Fibroblast of upper back skin (primary cell): Measurements from ENCODE around the gene GINS1.
A peak's percentile ranks its signal among the peaks of the same experiment; 100 is the strongest.
"Not testable (repeated sequence)": the region's sequence is repeated elsewhere in the genome, so short reads cannot be mapped to it uniquely, and the experiment has no call there.

ENCODE experiments used
- DNase-seq: peaks from one replicate; pipeline ENCODE4 v3.0.0-alpha.2; 2013

Gene GINS1

DNA sequence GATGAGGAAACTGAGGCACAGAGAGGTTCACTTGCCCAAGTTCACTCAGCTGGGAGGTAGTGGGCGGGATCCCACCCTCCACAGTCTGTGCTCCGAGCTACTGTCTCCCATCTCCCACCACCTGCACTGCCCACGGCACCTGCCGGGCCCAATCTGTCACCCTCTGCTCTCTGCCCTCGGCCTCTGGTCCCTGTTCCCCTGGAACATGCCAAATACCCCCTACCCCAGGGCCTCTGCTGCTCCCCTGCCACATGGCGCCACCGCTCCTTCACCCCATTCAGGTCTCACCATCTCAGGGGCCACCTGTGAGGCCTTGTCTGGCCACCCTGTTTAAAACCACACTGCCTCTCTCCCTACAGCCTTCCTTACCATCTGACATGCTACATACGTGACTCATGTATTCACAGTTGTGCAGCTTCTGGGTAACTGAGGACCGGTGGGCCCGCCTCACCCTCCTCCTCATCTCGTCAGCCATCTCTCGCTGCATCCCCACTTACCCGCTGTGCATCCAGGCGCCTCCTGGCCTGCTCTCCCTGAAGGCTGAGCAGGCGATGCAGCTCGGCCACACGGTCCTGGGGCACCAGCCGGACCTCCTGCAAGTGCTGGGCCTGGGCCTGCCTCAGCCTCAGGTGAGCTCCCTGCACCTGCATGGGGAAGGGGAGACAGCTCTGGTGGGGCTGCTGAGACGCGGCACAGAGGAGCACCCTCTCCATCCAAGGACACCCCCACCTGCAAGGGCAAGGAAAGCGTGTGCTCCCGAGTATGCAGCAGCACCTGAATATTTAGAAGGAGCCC is 50.6 kb downstream of the GINS1 start:
- no peak for DNase-seq

DNA sequence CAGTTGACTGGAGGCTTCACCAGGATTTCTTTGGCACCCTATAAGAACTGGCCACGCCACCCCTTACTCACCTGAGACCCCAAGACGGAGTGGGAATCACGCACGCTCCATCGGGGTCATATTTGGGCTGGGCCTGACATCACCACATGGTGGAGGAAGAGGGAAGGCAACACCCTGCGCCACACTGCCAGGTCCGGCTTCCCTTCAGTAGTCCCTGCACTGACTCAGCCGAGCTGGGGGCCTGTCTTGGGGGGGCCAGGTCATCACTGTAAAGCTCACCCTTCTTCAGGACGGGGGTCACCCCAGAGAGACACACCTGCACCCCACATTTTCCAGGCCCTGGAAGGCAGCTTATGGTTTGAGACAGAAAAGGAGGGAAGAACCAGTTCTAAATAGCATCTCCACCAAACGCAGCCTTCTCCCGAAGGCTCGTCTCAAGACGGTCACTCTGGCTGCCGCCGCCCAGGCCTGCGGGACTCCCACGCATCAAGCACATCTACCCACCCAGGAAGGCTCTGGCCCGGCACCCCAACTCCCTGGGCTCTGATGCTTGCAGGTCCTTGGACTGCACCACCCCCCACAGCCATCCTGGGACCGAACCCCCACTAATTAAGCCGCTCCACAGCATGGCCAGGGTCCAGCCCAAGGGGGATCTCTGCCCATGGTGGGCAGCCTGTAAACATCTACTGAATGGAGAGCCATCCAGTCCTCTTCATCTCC is 51.8 kb downstream of the GINS1 start:
- DNase-seq: no peak

DNA sequence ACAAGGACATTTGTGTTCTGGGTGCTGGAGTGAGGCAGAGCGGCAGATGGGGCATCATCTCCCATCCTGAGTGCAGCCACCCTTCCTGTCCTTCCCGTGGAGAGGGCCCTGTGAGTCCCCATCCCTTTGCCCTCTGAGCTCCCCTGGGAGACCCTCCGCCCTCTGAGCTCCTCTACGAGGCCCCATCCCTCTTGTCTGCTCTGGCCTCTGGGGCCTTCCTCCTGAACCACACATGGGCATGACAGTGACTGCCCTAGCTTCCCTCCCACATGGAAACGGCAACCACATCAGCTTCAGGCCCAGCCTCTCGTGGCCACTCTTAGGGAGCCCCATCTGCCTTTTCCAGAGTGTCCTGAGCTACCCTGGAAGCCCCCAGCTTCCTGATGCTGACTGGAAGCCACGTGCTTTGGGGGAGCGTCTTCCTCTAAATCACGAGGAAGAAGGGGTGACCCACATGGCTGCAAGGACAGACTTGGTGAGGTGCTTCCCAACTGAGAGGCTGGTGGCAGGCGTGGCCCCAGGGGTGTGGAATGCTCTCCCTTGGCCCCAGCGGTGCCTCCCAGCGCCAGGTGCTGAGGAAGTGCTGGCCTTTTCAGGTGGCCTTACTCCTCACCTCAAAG is 52.6 kb downstream of the GINS1 start:
- DNase-seq: no peak

- no peak for DNase-seq
Observed at GRCh38 chr20:25460566-25461280, 53.2 kb downstream of the GINS1 start.

GRCh38 chr20:25461281-25461650 is 53.8 kb downstream of the GINS1 start:
- no peak for DNase-seq

DNA sequence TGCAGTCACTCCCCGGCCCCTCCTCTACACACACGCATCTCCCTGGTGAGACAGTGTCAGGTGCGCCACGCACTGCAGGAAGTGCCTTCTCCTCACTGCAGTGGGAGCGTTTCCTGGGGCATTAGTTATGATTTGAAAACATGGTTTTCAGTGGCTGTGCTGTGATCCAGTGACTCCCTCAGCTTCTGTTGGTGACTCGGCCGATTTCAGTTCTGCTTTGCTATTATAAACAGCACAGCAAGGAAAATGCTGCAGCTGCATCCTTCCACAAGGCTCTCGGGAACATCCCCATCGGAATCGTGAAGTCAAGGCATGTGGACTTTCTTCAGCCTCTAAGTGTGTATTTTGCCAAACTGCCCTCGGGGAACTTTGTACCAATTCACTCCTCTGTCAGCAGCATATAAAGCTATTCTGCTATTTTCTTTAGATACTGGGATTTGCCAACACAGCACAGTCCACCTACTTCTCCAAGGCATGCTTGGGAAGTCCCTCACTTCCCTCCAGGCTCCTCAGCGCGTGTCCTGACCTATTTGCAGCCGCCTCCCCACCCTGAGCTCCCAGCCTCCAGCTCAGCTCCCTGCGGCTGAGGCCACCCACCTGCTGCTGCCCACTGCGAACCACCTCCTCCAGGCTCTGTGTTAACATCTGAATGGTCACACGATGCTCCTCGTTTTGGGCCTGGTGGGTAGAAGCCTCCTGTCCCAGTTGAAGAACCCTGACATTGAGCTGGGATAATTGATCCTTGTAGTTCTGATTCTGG is 54.5 kb downstream of the GINS1 start:
- no peak for DNase-seq

DNA sequence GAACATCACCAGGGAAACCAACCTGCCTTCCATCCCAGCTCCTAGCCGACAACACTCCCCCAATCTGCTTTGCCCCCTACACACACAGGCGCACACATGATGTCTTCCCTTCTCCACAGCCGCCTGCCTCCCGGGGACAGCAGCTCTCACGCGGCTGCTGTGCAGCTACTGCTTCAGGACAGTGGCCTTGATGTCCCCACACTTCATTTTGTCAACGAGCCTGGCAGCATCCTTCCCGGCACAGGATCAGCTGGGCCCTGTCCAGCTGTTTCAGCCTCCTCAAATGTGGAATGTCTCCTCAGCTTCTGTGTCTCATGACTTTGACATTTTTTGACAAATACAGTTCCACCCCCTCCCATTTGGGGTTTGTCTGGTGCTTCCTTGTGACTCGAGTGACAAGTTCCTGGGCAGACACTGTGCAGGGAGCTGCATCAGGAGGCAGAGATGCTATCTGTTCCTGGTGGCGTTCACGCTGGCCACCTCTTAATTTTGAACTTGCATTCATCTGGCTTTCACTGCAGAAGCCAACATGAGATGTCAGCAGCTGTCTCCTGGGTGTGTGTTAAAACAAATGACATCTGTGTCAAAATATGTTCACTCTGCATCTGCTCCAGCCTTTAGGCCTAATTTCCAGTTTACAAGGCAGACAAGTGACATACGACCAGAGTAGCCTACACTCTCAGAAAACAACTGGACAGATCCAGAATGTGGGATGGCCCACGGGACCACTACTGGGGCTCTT is 57.2 kb downstream of the GINS1 start:
- DNase-seq: no peak

- DNase-seq: no peak
Observed at GRCh38 chr20:25465243-25466135, 58.0 kb downstream of the GINS1 start.

- DNase-seq: no peak
Observed at GRCh38 chr20:25466846-25467245, 59.4 kb downstream of the GINS1 start.

- DNase-seq: no peak
Observed at GRCh38 chr20:25467441-25467840, 60.0 kb downstream of the GINS1 start.

- no peak for DNase-seq
Observed at GRCh38 chr20:25468126-25469075, 60.9 kb downstream of the GINS1 start.

DNA sequence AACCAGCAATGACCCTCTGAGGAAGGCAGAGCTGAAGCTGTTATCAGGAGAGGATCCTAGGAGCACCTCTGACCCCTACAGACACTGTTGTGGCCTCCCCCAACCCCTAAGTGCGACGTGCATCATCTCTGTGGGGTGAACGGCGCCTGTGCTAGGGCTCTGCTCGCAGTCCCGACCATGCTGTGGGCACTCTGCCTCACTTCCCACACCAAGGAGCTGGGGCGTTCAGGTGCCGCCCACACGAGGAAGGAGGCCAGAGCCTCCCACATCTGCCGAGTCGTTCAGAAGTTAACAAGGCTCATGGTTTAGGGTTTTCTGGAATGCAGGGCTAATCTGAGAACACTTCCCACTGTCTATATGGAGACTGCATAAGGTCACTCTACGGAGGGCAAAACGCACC is 62.1 kb downstream of the GINS1 start:
- no peak for DNase-seq

DNA sequence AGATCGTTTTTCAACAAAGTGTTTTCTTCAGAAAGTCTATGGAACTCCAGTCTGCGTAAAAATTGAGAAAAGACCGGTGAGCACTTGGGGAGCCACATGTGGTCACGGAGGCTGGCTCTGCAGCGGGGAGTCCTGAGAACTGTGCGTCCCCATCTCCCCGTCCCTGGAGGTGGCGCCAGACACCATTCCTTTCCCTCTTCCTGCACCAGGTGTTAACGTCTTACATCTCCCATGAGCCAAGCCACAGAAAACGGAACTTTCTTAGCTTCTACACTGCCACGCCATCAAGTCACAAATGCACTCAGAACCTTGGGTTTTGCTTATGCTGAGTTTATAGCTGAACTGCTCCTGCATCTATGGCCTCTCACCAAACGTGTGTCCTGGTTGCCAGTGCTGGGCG is 62.6 kb downstream of the GINS1 start:
- peak; percentile 36 for DNase-seq

DNA sequence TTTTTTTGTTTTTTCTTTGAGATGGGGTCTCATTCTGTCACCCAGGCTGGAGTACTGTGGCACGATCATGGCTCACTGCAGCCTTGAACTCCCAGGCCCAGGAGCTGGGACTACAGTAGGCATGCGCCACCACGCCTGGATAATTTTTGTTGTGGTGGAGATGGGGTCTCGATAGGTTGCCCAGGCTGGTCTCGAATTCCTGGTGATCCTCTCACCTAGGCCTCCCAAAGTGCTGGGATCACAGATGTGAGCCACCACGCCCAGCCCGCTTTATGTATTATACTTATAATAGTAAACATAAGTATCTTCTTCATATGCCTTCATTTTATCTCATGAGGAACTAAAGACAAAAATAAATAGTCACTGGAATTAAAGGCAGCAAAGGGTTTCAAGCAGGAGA is 63.5 kb downstream of the GINS1 start:
- DNase-seq: no peak

DNA sequence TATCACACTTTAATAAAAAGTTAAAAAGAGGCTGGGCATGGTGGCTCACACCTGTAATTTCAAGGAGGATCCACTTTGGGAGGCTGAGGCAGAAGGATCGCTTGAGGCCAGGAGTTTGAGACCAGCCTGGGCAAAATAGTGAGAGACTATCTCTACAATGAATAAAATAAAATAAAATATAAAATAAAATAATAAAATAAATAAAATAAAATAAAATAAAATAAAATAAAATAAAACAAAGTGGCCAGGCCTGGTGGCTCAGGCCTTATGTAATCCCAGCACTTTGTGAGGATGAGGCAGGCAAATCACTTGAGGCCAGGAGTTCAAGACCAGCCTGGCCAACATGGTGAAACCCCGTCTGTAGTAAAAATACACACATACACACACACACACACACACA is 65.8 kb downstream of the GINS1 start:
- DNase-seq: not testable (repeated sequence)

DNA sequence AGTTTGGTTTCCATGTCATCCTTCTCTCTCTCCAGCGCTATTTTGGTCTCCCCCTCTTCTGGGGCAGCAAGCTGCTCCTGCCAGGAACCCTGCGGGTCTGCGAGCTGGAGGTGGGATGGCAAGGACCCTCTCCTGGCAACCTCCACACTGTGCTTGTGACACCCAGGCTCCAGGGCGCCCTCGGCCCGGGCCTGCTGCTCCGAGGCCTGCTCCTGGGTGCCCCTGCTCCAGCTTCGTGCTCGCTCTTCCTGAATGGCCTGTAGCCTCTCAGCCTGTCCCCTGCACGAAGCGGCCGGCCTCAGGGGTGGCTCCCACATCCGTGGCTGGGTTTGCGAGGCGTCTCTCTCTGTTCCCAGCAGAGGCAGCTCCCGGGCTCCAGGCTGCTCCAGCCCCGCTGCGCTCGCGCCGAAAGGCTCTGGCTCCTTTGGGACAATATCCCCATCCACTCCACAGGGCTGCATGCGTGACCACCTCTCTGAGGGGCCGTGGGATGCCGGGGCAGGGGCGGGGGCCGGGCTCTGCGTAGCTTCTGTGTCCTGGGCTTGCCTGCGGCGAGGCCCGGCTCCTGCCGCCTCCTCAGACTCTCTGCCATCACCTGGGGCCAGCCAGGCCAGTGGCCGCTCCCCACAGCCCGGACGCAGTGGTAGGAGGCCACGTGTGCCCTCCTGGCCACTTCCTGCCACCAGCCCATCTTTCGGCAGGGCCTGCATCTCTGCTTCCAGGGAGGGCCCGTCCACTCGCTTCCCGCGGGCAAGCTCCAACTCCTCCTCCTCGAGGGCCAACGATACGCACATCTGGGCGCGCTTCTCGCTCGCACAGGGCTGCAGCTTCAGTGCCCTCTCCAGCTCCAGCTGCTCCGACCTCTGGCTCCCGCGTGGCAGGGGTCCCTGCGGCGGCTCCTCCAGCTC is 68.9 kb downstream of the GINS1 start:
- DNase-seq: no peak

- DNase-seq: no peak
Observed at GRCh38 chr20:25477014-25477882, 69.8 kb downstream of the GINS1 start.
